CD4-positive, CD25-positive, alpha-beta regulatory T cell (primary cell): ENCODE data around the gene PRSS56. TPM values are rescaled to one million over a fixed set of nuclear protein-coding genes. Genes with fewer than 3 reads are reported as not detected.
A peak's percentile ranks its signal among the peaks of the same experiment; 100 is the strongest.

ENCODE experiments used
- ATAC-seq, 2 donors: fragments of 150-1000 bp; cut with Tn5 transposase; one replicate each; pipeline ENCODE4 v1.10.0; 2021; ENCODE audit warnings: low read depth in 2 of 2, moderate number of reproducible peaks in 2 of 2, moderate library complexity in 1 of 2
- DNase-seq, 3 donors: peaks; one replicate each; pipeline versions ENCODE4 v3.0.0 to v3.0.0-alpha.2; 2012 to 2022; ENCODE audit warnings: mixed read lengths in 1 of 3
- H3K27ac ChIP-seq: one replicate; pipeline ENCODE4 v1.7.0; 2013; ENCODE audit warnings: mild to moderate bottlenecking, low read length; ENCODE audit not compliant: insufficient read depth, poor library complexity, severe bottlenecking
- H3K27me3 ChIP-seq: one replicate; pipeline ENCODE4 v1.7.0; 2013; ENCODE audit warnings: low read length; ENCODE audit not compliant: control insufficient read depth, insufficient read depth
- H3K36me3 ChIP-seq: one replicate; pipeline ENCODE4 v1.7.0; 2013; ENCODE audit warnings: mild to moderate bottlenecking, low read length, moderate library complexity; ENCODE audit not compliant: control insufficient read depth, insufficient read depth
- H3K4me1 ChIP-seq: 2 replicates; pipeline ENCODE4 v1.7.0; 2013; ENCODE audit warnings: mild to moderate bottlenecking, low read length; ENCODE audit not compliant: insufficient read depth, control insufficient read depth, poor library complexity, severe bottlenecking
- H3K4me3 ChIP-seq: one replicate; pipeline ENCODE4 v1.7.0; 2013; ENCODE audit warnings: low read depth, mild to moderate bottlenecking, low read length, moderate library complexity
- H3K9me3 ChIP-seq, 2 experiments: 1 replicate in 1 of 2; 2 replicates in 1 of 2; pipeline ENCODE4 v1.7.0; 2013; ENCODE audit warnings: low read length in 2 of 2, mild to moderate bottlenecking in 1 of 2, moderate library complexity in 1 of 2; ENCODE audit not compliant: control insufficient read depth in 2 of 2
- H3K27ac Mint-ChIP-seq, 3 donors: one replicate each; pipeline ENCODE4 v1.8.0; 2020 to 2022; ENCODE audit warnings: mild to moderate bottlenecking in 3 of 3, mixed read lengths in 3 of 3, moderate library complexity in 2 of 3
- H3K27me3 Mint-ChIP-seq: one replicate; pipeline ENCODE4 v1.8.0; 2022; ENCODE audit warnings: mild to moderate bottlenecking, mixed read lengths
- H3K36me3 Mint-ChIP-seq: one replicate; pipeline ENCODE4 v1.8.0; 2020; ENCODE audit warnings: mixed read lengths
- H3K4me1 Mint-ChIP-seq, 4 donors: one replicate each; pipeline ENCODE4 v1.8.0; 2020 to 2022; ENCODE audit warnings: mixed read lengths in 4 of 4, mild to moderate bottlenecking in 1 of 4
- H3K4me3 Mint-ChIP-seq, 4 donors: one replicate each; pipeline ENCODE4 v1.8.0; 2020 to 2022; ENCODE audit warnings: mild to moderate bottlenecking in 4 of 4, mixed read lengths in 4 of 4, moderate library complexity in 3 of 4
- H3K9me3 Mint-ChIP-seq, 7 donors: one replicate each; pipeline ENCODE4 v1.8.0; 2020 to 2022; ENCODE audit warnings: mixed read lengths in 7 of 7, mild to moderate bottlenecking in 3 of 7, moderate library complexity in 2 of 7
- polyA plus RNA-seq, 4 donors: library from polyadenylated mRNA; unstranded; fragments of 300-500 nt; fragmentation: Illumina TruSeq; gene quantifications; one replicate each; pipeline ENCODE4 v1.2.3, GENCODE V29; 2021
- total RNA-seq: library from RNA; stranded (reverse); gene quantifications from one replicate; pipeline ENCODE4 v1.2.3, GENCODE V29; 2022

Gene PRSS56
- total and polyA plus RNA-seq, 5 donors from 2014 or later: not detected

GRCh38 chr2:232484628-232485347 lies 35.4 kb upstream of the PRSS56 start:
- Mint-ChIP-seq H3K4me1 (peaks cover 0 to 14% (median under 1%) of the 10 kb centered on the region in 4 donors), H3K36me3 (no peaks in the 10 kb centered on the region), H3K4me3 (peak overlapping the region in 1 of 4 donors; percentile 41), H3K27me3 (peaks cover 29% of the 10 kb centered on the region), H3K27ac (no peak overlapping the region), H3K9me3 (peaks cover 0 to 3% (median 0%) of the 10 kb centered on the region in 7 donors)
- Histone ChIP-seq H3K4me3 (no peak overlapping the region), H3K4me1 (peaks cover 8% of the 10 kb centered on the region), H3K9me3 (no peaks in the 10 kb centered on the region), H3K36me3 (no peaks in the 10 kb centered on the region), H3K27me3 (peaks cover 4% of the 10 kb centered on the region), H3K27ac (no peak overlapping the region)
- no peak for ATAC-seq
- DNase-seq: no peak

- Mint-ChIP-seq H3K9me3 (peaks cover 0 to 3% (median 0%) of the 10 kb centered on the region in 7 donors), H3K4me3 (peak overlapping the region in 1 of 4 donors; percentile 31), H3K36me3 (no peaks in the 10 kb centered on the region), H3K27ac (no peak overlapping the region), H3K4me1 (peaks cover 0 to 14% (median under 1%) of the 10 kb centered on the region in 4 donors), H3K27me3 (peaks cover 29% of the 10 kb centered on the region)
- ATAC-seq (no peak), DNase-seq (no peak)
- peaks cover 8% of the 10 kb centered on the region for H3K4me1 ChIP-seq
- H3K36me3 ChIP-seq: no peaks in the 10 kb centered on the region
- H3K9me3 ChIP-seq: no peaks in the 10 kb centered on the region
- no peak overlapping the region for H3K4me3 ChIP-seq
- H3K27me3 ChIP-seq: peaks cover 4% of the 10 kb centered on the region
- H3K27ac ChIP-seq: no peak overlapping the region
Measured at GRCh38 chr2:232485348-232485756, 34.8 kb upstream of the PRSS56 start.

- no peak overlapping the region for H3K4me3 Mint-ChIP-seq
- peaks cover 4% of the 10 kb centered on the region for H3K27me3 ChIP-seq
- no peaks in the 10 kb centered on the region for H3K9me3 ChIP-seq
- no peaks in the 10 kb centered on the region for H3K36me3 ChIP-seq
- DNase-seq (no peak), ATAC-seq (no peak)
- peaks cover 29% of the 10 kb centered on the region for H3K27me3 Mint-ChIP-seq
- H3K4me1 ChIP-seq: peaks cover 8% of the 10 kb centered on the region
- H3K4me1 Mint-ChIP-seq: peaks cover 0 to 14% (median under 1%) of the 10 kb centered on the region in 4 donors
- no peak overlapping the region for H3K4me3 ChIP-seq
- peaks cover 0 to 3% (median 0%) of the 10 kb centered on the region in 7 donors for H3K9me3 Mint-ChIP-seq
- no peak overlapping the region for H3K27ac ChIP-seq
- no peak overlapping the region for H3K27ac Mint-ChIP-seq
- no peaks in the 10 kb centered on the region for H3K36me3 Mint-ChIP-seq
Measured at GRCh38 chr2:232485757-232486557, 34.2 kb upstream of the PRSS56 start.

GRCh38 chr2:232486558-232487384 lies 33.4 kb upstream of the PRSS56 start:
- Histone ChIP-seq H3K9me3 (no peaks in the 10 kb centered on the region), H3K4me3 (no peak overlapping the region), H3K36me3 (no peaks in the 10 kb centered on the region), H3K27ac (no peak overlapping the region), H3K4me1 (peaks cover 8% of the 10 kb centered on the region), H3K27me3 (peaks cover 4% of the 10 kb centered on the region)
- Mint-ChIP-seq H3K9me3 (peaks cover 0 to 4% (median 0%) of the 10 kb centered on the region in 7 donors), H3K27ac (no peak overlapping the region), H3K4me3 (no peak overlapping the region), H3K27me3 (peaks cover 32% of the 10 kb centered on the region), H3K4me1 (peaks cover 0 to 14% (median under 1%) of the 10 kb centered on the region in 4 donors), H3K36me3 (no peaks in the 10 kb centered on the region)
- ATAC-seq (no peak), DNase-seq (no peak)

GRCh38 chr2:232487385-232488096 lies 32.6 kb upstream of the PRSS56 start, which contains the start of gene ECEL1:
Gene ECEL1 (minus strand): TSS chr2:232487834. CDS start chr2:232486653, 1,181 bp downstream.
- Mint-ChIP-seq H3K27me3 (peaks cover 38% of the 10 kb centered on the region), H3K27ac (no peak within 1 kb of the TSS), H3K4me1 (peaks cover 0 to 14% (median under 1%) of the 10 kb centered on the region in 4 donors), H3K9me3 (peaks cover 0 to 3% (median 0%) of the 10 kb centered on the region in 7 donors), H3K36me3 (no peaks in the 10 kb centered on the region), H3K4me3 (peak within 1 kb of the TSS in 2 of 4 donors; percentile 36 to 38)
- no peak within 1 kb of the TSS for H3K4me3 ChIP-seq
- H3K36me3 ChIP-seq: no peaks in the 10 kb centered on the region
- peaks cover 4% of the 10 kb centered on the region for H3K27me3 ChIP-seq
- no peak for DNase-seq
- H3K4me1 ChIP-seq: peaks cover 8% of the 10 kb centered on the region
- no peak within 1 kb of the TSS for H3K27ac ChIP-seq
- H3K9me3 ChIP-seq: no peaks in the 10 kb centered on the region
- no peak for ATAC-seq

- Histone ChIP-seq H3K27ac (no peak overlapping the region), H3K27me3 (peaks cover 4% of the 10 kb centered on the region), H3K4me1 (peaks cover 8% of the 10 kb centered on the region), H3K4me3 (no peak overlapping the region), H3K9me3 (no peaks in the 10 kb centered on the region), H3K36me3 (no peaks in the 10 kb centered on the region)
- Mint-ChIP-seq H3K4me1 (peaks cover 0 to 14% (median under 1%) of the 10 kb centered on the region in 4 donors), H3K9me3 (peaks cover 0 to 3% (median 0%) of the 10 kb centered on the region in 7 donors), H3K27me3 (peaks cover 40% of the 10 kb centered on the region), H3K4me3 (peak overlapping the region in 1 of 4 donors; percentile 38), H3K36me3 (no peaks in the 10 kb centered on the region), H3K27ac (no peak overlapping the region)
- DNase-seq (no peak), ATAC-seq (no peak)
Measured at GRCh38 chr2:232488097-232488711, 32.0 kb upstream of the PRSS56 start.
